Brain microvascular endothelial cell (primary cell): ENCODE results near the gene CELF1.

Source experiments
- DNase-seq: peaks from one replicate; pipeline ENCODE4 v3.0.0-alpha.2; 2020
- H3K27ac ChIP-seq: fragments of 250-450 bp; sonication (Bioruptor Pico); 2 replicates; pipeline ENCODE4 v1.5.1; 2020; ENCODE audit warnings: mild to moderate bottlenecking, moderate library complexity
- H3K27me3 ChIP-seq: fragments of 250-450 bp; sonication (Bioruptor Pico); replicated peaks from 2 replicates; pipeline ENCODE4 v1.5.1; 2020; ENCODE audit warnings: mild to moderate bottlenecking
- H3K36me3 ChIP-seq: fragments of 250-450 bp; sonication (Bioruptor Pico); replicated peaks from 2 replicates; pipeline ENCODE4 v1.5.1; 2020; ENCODE audit warnings: mild to moderate bottlenecking
- H3K4me3 ChIP-seq: 2 replicates; pipeline ENCODE4 v1.5.1; 2011; ENCODE audit warnings: low read depth, mild to moderate bottlenecking, control low read depth, low read length, moderate library complexity
- CTCF ChIP-seq: IDR thresholded peaks from 2 replicates; pipeline ENCODE4 v1.5.1; 2011; ENCODE audit warnings: low read depth, mild to moderate bottlenecking, moderate library complexity, low read length, control low read depth, inconsistent platforms; ENCODE audit errors: missing control alignments
- in situ Hi-C: cut with HindIII; loops from 2 replicates; pipeline ENCODE4 v1.10.0; 2017; ENCODE audit warnings: low sequenced_read_pairs, low pct_ligation_motif_present

The CELF1 gene

GRCh38 chr11:47589584-47589976 is 36.6 kb upstream of the CELF1 start:
- no peak for TF ChIP-seq CTCF
- H3K27ac ChIP-seq = no peak overlapping the region
- H3K36me3 ChIP-seq = peaks cover 5% of the 10 kb centered on the region
- in situ Hi-C loops = no loop called here
- H3K4me3 ChIP-seq = peak overlapping the region; percentile 42
- H3K27me3 ChIP-seq = peaks cover 21% of the 10 kb centered on the region
- DNase-seq = no peak

GRCh38 chr11:47589118-47589517 is 36.2 kb upstream of the CELF1 start:
- Histone ChIP-seq H3K27ac (no peak overlapping the region), H3K27me3 (peaks cover 16% of the 10 kb centered on the region), H3K36me3 (peaks cover 7% of the 10 kb centered on the region), H3K4me3 (peak overlapping the region; percentile 42)
- in situ Hi-C loops = no loop called here
- DNase-seq = no peak
- no peak for TF ChIP-seq CTCF

GRCh38 chr11:47587723-47588326 is 34.9 kb upstream of the CELF1 start:
- Histone ChIP-seq H3K27me3 (peaks cover 3% of the 10 kb centered on the region), H3K4me3 (no peak overlapping the region), H3K36me3 (peaks cover 20% of the 10 kb centered on the region), H3K27ac (no peak overlapping the region)
- in situ Hi-C loops = no loop called here
- DNase-seq = no peak
- no peak for TF ChIP-seq CTCF

GRCh38 chr11:47587039-47587716 is 34.2 kb upstream of the CELF1 start:
- Histone ChIP-seq H3K4me3 (no peak overlapping the region), H3K27me3 (no peaks in the 10 kb centered on the region), H3K27ac (no peak overlapping the region), H3K36me3 (peaks cover 27% of the 10 kb centered on the region)
- TF ChIP-seq CTCF = no peak
- in situ Hi-C loops = no loop called here
- DNase-seq = no peak

- no peak within 1 kb of the TSS for H3K4me3 ChIP-seq
- TF ChIP-seq CTCF = no peak
- peaks cover 36% of the 10 kb centered on the region for H3K36me3 ChIP-seq
- in situ Hi-C loops = no loop called here
- H3K27ac ChIP-seq = no peak within 1 kb of the TSS
- no peaks in the 10 kb centered on the region for H3K27me3 ChIP-seq
- no peak for DNase-seq
These were observed 33.3 kb upstream of the CELF1 start, which contains the start of gene FAM180B for GRCh38 chr11:47586098-47586855. Gene FAM180B (plus strand): TSS chr11:47586678. CDS start chr11:47586769, 91 bp downstream.
